ENCODE results near the gene TMEM9. TPM values are rescaled to one million over a fixed set of nuclear protein-coding genes. Genes with fewer than 3 reads are reported as not detected.
"Not testable (repeated sequence)": the region's sequence is repeated elsewhere in the genome, so short reads cannot be mapped to it uniquely, and the experiment has no call there.

The TMEM9 gene
- total RNA-seq, 2 experiments from 2014 or later = 19.7 to 20.5 TPM

DNA sequence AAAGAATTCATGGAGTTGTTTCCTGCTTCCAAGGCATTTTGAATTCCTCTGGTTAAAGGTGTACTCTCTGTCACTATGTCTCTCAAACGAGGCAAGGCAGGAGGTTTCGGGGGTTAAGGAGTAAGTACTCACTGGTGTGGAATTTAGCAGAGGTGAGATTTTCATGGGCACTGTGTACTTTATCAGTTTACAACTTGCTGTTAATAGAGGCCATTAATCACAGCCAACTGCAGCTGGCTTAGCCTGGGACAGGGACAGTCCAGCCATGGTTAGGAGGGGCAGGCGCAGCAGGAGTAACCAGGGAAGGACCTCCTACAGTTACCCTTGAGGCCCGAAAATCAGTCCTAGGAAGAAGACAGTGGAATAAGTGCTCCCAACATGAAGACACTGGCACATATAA is 18.1 kb upstream of the TMEM9 start:
- CTCF ChIA-PET = interaction anchor here (1.4 kb wide), 1 partner anchor 23 kb away, joined by 4 read pairs; no protein-coding TSS in a partner anchor
- Mint-ChIP-seq H3K4me1 (ENCODE audit: low read depth) (peaks cover 21% of the 10 kb centered on the region), H3K27ac (no peak overlapping the region), H3K27me3 (ENCODE audit: low read depth) (peaks cover 3% of the 10 kb centered on the region), H3K4me3 (no peak overlapping the region), H3K9me3 (no peaks in the 10 kb centered on the region), H3K36me3 (ENCODE audit: low read depth) (no peaks in the 10 kb centered on the region)
- no peak for DNase-seq
- intact Hi-C loops (cut with micrococcal nuclease) = no loop called here

DNA sequence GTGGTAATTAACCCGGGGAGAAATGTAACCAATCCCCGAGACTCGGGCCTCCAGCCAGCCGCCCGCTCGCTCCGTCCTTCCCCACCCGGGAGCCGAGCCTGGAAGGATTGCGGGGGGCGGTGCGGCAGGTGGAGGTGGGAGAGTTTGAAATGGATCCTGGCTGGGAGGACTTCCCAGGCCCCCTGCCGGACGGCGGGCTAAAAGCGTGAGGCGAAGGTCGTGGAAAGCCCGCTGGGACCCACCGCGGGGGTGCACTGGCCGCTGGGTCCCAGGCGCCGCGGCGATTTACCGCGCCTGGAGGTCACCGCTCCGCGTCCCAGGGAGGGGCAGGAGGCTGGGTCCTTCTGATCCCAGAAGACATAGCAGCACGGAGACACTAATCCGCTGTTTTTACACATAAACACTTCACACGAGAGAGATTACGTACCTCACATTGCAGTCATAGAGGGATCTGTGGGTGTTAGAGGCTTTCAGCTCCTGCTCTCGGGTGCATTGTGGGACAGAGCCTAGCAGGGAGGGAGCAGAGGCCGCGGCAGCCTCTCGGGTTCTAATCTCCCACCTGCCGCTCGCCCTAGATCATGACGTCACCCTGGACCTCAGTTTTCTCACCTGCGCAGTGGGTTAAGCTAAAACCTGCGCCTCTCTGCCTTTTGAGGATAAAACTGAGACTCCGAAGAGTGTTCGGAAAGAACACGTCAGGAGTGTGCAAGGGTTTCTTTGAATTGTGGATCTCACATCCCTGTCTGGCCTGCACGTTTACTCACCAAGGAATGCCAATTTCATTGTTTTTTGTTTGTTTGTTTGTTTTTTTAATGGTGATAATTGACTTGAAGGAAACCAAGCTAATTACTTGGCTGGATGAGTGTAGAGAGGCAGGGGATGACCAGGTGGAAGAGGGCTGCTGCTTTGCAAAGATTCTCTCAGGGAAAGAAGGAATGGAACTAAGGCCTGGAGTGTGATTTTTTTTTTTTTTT is 17.1 kb upstream of the TMEM9 start:
- Mint-ChIP-seq H3K27ac (peak overlapping the region; percentile 85), H3K9me3 (no peaks in the 10 kb centered on the region), H3K27me3 (ENCODE audit: low read depth) (peaks cover 2% of the 10 kb centered on the region), H3K4me1 (ENCODE audit: low read depth) (peaks cover 21% of the 10 kb centered on the region), H3K36me3 (ENCODE audit: low read depth) (no peaks in the 10 kb centered on the region), H3K4me3 (peak overlapping the region; percentile 76)
- intact Hi-C loops (cut with micrococcal nuclease) = loop anchor here (1.0 to 2.0 kb wide), 6 partner anchors 20 to 502 kb away; partner anchors contain the start of genes CSRP1, DDX59 and KIF21B
- peak; percentile 84 for DNase-seq
- CTCF ChIA-PET = interaction anchor here (0.8 to 1.5 kb wide), 4 partner anchors 16 to 53 kb away, joined by 3 to 5 read pairs (median 4); partner anchors contain the start of gene TMEM9

DNA sequence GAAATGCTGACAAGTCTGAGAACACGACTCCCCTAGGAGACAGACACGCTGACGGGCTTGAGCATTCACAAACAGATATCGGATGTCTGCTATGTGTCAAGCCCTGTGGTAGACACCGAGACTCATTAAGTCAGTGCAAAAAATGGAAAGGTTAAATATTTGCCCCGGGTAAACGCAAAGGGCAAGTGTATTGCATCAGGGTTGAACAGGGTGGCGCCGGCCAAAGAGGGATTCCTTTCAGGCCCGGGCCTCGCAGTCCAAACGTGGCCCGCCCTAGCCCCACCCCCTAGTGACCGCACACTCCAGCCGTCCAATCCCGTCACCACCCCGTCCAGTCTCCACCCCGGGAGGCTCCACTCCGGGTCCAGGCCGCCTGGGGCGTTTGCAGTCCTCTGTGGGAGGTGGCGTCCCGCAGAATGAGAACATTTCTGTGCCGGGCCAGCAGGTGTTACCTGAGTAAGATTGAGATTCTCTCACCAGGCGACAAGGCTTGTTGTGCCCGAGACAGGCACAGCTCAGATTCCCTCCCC is 16.3 kb upstream of the TMEM9 start:
- CTCF ChIA-PET = interaction anchor here (0.8 to 1.5 kb wide), 3 partner anchors 15 to 54 kb away, joined by 3 to 5 read pairs (median 4); partner anchors contain the start of gene TMEM9
- Mint-ChIP-seq H3K27ac (peak overlapping the region; percentile 85), H3K27me3 (ENCODE audit: low read depth) (peaks cover 2% of the 10 kb centered on the region), H3K9me3 (no peaks in the 10 kb centered on the region), H3K4me3 (peak overlapping the region; percentile 76), H3K36me3 (ENCODE audit: low read depth) (no peaks in the 10 kb centered on the region), H3K4me1 (ENCODE audit: low read depth) (peaks cover 21% of the 10 kb centered on the region)
- peak; percentile 93 for DNase-seq
- intact Hi-C loops (cut with micrococcal nuclease) = loop anchor here (1.0 to 2.0 kb wide), 7 partner anchors 16 to 501 kb away; partner anchors contain the start of genes CSRP1, DDX59, KIF21B and TMEM9

DNA sequence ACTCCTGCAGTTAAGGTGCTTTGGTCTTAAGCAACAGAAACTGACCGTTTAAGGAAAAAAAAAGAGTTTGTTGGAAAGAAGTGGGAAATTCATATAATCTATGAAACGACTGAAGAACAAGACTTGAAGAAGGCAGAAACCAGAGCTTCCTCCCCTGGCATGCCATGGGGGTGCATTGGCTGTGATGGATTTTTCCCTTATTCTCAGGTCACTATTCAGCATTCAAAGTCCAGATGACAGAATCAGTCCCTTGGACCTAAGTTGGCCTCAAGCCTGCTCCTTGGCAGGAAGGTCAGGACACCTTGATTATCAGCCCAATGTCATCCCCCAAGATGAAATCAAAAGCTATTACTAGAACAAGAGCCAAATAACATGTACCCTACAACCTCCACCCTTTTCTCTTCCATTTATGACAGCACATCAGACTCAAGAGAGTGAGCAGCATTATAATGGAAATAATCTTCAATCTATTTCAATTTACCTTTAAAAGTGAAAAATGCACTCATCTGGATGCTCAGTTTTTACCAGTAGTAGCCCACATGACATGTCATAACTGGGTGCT is 15.8 kb upstream of the TMEM9 start:
- Mint-ChIP-seq H3K27me3 (ENCODE audit: low read depth) (peaks cover 2% of the 10 kb centered on the region), H3K27ac (no peak overlapping the region), H3K4me3 (peak overlapping the region; percentile 76), H3K4me1 (ENCODE audit: low read depth) (peaks cover 21% of the 10 kb centered on the region), H3K9me3 (no peaks in the 10 kb centered on the region), H3K36me3 (ENCODE audit: low read depth) (no peaks in the 10 kb centered on the region)
- CTCF ChIA-PET = interaction anchor here (0.9 to 1.5 kb wide), 2 partner anchors 15 to 21 kb away, joined by 3 to 5 read pairs; partner anchors contain the start of gene TMEM9
- DNase-seq = no peak
- intact Hi-C loops (cut with micrococcal nuclease) = loop anchor here (1.0 to 2.0 kb wide), 3 partner anchors 16 to 337 kb away; partner anchors contain the start of genes CSRP1 and TMEM9

DNA sequence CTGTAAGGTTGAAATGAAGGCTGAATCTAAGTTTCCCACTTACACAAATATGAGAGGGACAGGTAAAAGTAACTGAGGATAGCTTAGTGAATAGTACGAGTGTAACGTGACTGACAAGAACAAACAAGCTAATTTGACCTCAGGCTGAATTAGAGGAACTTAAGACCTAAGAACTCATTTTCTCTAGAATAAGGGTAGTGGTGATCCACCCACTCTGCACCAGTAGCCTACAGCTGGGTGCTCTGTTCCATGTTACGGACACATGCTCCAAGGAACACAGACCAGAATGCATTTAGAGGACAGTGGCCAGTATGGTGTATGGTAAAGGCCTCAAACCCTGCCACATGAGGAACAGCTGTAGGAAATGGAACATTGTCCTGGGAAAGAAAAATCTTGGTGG is 14.9 kb upstream of the TMEM9 start:
- H3K4me3 Mint-ChIP-seq = no peak overlapping the region
- H3K36me3 Mint-ChIP-seq (ENCODE audit: low read depth) = no peaks in the 10 kb centered on the region
- DNase-seq = no peak
- H3K27ac Mint-ChIP-seq = no peak overlapping the region
- CTCF ChIA-PET = interaction anchor here (0.9 to 1.4 kb wide), 4 partner anchors 10 to 50 kb away, joined by 3 to 4 read pairs (median 4); no protein-coding TSS in a partner anchor
- no peaks in the 10 kb centered on the region for H3K9me3 Mint-ChIP-seq
- H3K27me3 Mint-ChIP-seq (ENCODE audit: low read depth) = peaks cover 2% of the 10 kb centered on the region
- peaks cover 21% of the 10 kb centered on the region for H3K4me1 Mint-ChIP-seq (ENCODE audit: low read depth)
- intact Hi-C loops (cut with micrococcal nuclease) = no loop called here

DNA sequence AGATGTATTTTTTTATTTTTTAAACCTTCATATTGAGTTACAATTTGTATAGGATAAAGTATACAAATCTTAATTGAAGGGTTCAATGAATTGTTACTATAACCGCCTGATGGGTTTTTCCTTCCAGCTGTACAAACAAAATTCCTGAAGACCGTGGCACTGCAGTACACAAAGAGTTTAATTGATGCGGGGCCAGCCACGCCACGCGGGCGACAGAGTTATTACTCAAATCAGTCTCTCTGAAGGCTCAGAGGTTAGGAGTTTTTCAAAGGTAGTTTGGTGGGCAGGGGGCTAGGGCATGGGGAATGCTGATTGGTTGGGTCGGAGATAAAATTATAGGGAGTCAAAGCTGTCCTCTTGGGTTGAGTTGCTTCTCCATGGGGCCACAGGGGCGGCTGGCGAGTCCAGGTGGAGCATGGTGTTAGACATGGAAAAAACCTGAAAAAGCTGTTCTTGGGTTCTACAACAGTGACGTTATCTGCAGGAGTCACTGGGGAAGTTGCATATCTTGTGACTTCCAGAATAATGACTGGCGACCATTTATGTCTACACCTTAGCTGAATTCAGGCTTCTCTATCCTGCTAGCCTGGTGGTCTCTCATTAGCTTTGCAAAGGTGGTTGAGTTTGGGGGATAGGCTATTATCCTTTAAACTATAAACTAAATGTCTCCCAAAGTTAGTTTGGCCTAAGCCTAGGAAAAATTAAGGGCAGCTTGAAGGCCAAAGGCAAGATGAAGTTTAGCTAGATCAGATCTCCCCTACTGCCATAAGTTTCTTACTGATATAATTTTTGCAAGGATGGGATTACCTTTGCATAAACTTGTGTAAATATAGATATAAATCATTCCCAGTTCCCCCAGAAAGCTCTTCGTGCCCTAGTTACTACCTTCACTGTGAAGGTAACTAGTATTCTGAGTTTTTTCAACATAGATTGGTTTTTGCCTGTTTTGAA is 13.0 kb upstream of the TMEM9 start:
- H3K9me3 Mint-ChIP-seq = no peaks in the 10 kb centered on the region
- intact Hi-C loops (cut with micrococcal nuclease) = no loop called here

DNA sequence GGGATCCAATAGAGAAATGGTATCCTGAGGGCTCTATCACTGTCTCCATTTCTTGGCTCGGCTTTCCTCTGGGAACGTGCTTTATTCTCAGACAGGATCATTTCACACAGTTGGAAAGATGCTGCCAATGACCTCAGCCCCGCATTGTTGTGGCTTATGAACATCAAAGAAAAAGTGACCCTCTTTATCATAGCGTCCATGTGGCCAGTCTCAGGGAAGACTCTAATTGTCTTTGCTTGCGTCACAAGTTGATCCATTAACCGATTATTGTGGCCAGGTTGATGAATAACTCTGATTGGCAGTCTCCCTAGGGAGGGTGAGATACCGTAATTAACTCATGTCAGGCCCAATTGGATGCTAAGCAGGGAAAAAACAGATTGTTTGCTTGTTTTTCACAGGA is 10.4 kb upstream of the TMEM9 start:
- H3K9me3 Mint-ChIP-seq = no peaks in the 10 kb centered on the region
- no peaks in the 10 kb centered on the region for H3K27me3 Mint-ChIP-seq (ENCODE audit: low read depth)
- H3K36me3 Mint-ChIP-seq (ENCODE audit: low read depth) = no peaks in the 10 kb centered on the region
- DNase-seq = no peak
- no peak overlapping the region for H3K27ac Mint-ChIP-seq
- no peaks in the 10 kb centered on the region for H3K4me1 Mint-ChIP-seq (ENCODE audit: low read depth)
- no peak overlapping the region for H3K4me3 Mint-ChIP-seq
- intact Hi-C loops (cut with micrococcal nuclease) = no loop called here
- CTCF ChIA-PET = no interaction called here

More for the DNA sequence above, 13.0 kb upstream of the TMEM9 start:
- Mint-ChIP-seq H3K4me3 (no peak overlapping the region), H3K27me3 (ENCODE audit: low read depth) (peaks cover 2% of the 10 kb centered on the region), H3K36me3 (ENCODE audit: low read depth) (no peaks in the 10 kb centered on the region), H3K27ac (no peak overlapping the region), H3K4me1 (ENCODE audit: low read depth) (peaks cover 15% of the 10 kb centered on the region)
- CTCF ChIA-PET = interaction anchor here (0.6 to 1.1 kb wide), 3 partner anchors 17 to 437 kb away, joined by 3 to 7 read pairs (median 3); no protein-coding TSS in a partner anchor
- DNase-seq = no peak

DNA sequence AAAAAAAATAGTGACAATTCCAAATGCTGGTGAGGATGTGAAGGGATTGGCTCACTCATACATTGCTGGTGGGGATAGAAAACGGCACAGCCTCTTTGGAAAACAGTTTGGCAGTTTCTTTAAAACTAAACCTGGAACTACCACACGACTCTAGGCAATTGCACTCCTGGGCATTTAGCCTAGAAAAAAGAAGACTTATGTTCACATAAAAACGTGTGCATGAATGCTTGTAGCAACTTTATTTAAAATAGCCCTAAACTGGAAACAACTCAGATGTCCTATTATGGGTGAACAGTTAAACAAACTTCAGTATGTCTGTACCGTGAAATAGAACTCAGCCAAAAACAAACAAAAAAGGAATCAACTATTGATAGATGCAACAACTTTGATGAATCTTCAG is 9.4 kb upstream of the TMEM9 start:
- Mint-ChIP-seq H3K36me3 (ENCODE audit: low read depth) (no peaks in the 10 kb centered on the region), H3K9me3 (no peaks in the 10 kb centered on the region), H3K27ac (no peak overlapping the region), H3K4me1 (ENCODE audit: low read depth) (no peaks in the 10 kb centered on the region), H3K4me3 (no peak overlapping the region), H3K27me3 (ENCODE audit: low read depth) (no peaks in the 10 kb centered on the region)
- intact Hi-C loops (cut with micrococcal nuclease) = no loop called here
- CTCF ChIA-PET = no interaction called here
- DNase-seq = no peak

DNA sequence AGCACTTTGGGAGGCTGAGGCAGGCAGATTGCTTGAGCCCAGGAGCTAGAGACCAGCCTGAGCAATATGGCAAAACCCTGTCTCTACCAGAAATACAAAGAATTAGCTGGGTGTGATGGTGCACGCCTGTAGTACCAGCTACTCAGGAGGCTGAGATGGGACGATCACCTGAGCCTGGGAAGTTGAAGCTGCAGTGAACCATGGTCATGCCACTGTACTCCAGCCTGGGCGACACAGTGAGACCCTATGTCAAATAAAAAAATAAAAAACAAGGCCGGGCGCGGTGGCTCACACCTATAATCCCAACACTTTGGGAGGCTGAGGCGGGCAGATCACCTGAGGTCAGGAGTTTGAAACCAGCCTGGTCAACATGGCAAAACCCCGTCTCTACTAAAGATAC is 8.8 kb upstream of the TMEM9 start:
- CTCF ChIA-PET = interaction anchor here (0.9 kb wide), 1 partner anchor 14 kb away, joined by 3 read pairs; no protein-coding TSS in a partner anchor
- not testable (repeated sequence) for H3K27me3 Mint-ChIP-seq (ENCODE audit: low read depth)

DNA sequence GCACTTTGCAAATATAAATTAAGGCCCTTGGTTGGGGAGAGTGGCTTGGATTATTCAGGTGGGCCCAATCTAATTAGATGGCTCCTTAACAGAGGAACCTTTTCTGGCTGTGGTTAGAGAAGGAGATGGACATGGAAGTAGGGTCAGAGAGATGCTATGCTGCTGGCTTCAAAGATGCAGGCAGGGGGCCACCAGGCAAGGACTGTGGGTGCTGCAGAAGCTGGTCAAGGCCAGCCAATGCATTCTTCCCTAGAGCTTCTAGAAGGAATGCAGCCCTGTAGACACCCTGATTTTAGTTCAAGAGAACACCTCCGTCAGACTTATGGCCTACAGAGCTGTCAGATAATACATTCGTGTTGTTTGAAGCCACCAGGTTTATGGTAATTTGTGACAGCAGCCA is 3.7 kb upstream of the TMEM9 start:
- H3K27ac Mint-ChIP-seq = no peak overlapping the region
- H3K36me3 Mint-ChIP-seq (ENCODE audit: low read depth) = no peaks in the 10 kb centered on the region
- intact Hi-C loops (cut with micrococcal nuclease) = no loop called here
- no peak overlapping the region for H3K4me3 Mint-ChIP-seq
- CTCF ChIA-PET = interaction anchor here (0.9 kb wide), 1 partner anchor 65 kb away, joined by 4 read pairs; no protein-coding TSS in a partner anchor
- peaks cover 12% of the 10 kb centered on the region for H3K4me1 Mint-ChIP-seq (ENCODE audit: low read depth)
- DNase-seq = no peak
- H3K9me3 Mint-ChIP-seq = no peaks in the 10 kb centered on the region
- H3K27me3 Mint-ChIP-seq (ENCODE audit: low read depth) = no peaks in the 10 kb centered on the region

More for the DNA sequence above, 8.8 kb upstream of the TMEM9 start:
- H3K27ac Mint-ChIP-seq; H3K4me3 Mint-ChIP-seq; H3K36me3 Mint-ChIP-seq (ENCODE audit: low read depth); DNase-seq; intact Hi-C loops (cut with micrococcal nuclease); H3K9me3 Mint-ChIP-seq; H3K4me1 Mint-ChIP-seq (ENCODE audit: low read depth): not testable (repeated sequence)

DNA sequence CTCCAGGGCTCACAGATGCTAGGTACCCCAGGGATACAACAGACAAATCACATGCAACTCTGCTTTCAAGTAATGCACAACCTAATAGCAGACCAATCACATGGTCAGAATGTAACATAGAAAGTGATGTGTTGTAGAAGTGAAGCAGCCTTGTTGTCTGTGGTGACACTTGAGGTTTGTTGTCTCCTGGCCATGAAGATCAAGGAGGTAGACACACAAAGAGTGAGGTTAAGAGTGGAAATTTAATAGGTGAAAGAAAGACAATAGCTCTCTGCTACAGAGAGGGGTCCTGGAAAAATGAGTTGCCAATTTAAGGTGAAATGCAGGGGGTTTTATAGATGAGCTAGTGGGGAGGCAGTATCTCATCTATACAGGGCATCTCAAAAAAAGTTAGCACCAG is 2.5 kb upstream of the TMEM9 start:
- H3K27me3 Mint-ChIP-seq (ENCODE audit: low read depth) = no peaks in the 10 kb centered on the region
- H3K4me1 Mint-ChIP-seq (ENCODE audit: low read depth) = peaks cover 19% of the 10 kb centered on the region
- DNase-seq = no peak
- no peaks in the 10 kb centered on the region for H3K36me3 Mint-ChIP-seq (ENCODE audit: low read depth)
- H3K27ac Mint-ChIP-seq = no peak overlapping the region
- no peak overlapping the region for H3K4me3 Mint-ChIP-seq
- CTCF ChIA-PET = no interaction called here
- H3K9me3 Mint-ChIP-seq = no peaks in the 10 kb centered on the region
- intact Hi-C loops (cut with micrococcal nuclease) = no loop called here

All from activated naive CD4-positive, alpha-beta T cell treated with anti-CD3 and anti-CD28 coated beads for 36 hours (primary cell).